ENCODE results near the gene UBR4. TPM values are rescaled to one million over a fixed set of nuclear protein-coding genes. Genes with fewer than 3 reads are reported as not detected.

The UBR4 gene
- total RNA-seq, 3 donors from 2014 or later, result 108 to 159 (median 128) TPM

DNA sequence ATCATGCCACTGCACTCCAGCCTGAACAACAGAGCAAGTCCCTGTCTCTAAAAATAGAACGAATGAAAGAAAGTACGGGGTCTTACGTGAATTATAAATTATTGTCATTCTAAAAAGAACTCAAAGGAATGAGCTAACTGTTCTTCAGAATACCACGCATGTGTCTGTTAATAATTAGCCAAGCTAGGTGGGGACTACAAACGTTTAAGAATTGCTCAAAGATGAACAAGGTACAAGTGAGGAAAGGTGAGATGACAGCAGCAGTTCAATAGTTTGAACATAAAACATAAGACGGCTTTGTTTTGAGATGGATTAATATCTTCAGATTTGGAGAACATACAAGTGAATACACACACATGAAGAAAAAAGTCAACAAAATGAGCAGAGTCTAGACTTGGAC lies 79.6 kb downstream of the UBR4 start:
- ATAC-seq (peak; percentile 76), DNase-seq (peak in 1 of 3 donors; percentile 47)
- TF ChIP-seq, protein P1, sequence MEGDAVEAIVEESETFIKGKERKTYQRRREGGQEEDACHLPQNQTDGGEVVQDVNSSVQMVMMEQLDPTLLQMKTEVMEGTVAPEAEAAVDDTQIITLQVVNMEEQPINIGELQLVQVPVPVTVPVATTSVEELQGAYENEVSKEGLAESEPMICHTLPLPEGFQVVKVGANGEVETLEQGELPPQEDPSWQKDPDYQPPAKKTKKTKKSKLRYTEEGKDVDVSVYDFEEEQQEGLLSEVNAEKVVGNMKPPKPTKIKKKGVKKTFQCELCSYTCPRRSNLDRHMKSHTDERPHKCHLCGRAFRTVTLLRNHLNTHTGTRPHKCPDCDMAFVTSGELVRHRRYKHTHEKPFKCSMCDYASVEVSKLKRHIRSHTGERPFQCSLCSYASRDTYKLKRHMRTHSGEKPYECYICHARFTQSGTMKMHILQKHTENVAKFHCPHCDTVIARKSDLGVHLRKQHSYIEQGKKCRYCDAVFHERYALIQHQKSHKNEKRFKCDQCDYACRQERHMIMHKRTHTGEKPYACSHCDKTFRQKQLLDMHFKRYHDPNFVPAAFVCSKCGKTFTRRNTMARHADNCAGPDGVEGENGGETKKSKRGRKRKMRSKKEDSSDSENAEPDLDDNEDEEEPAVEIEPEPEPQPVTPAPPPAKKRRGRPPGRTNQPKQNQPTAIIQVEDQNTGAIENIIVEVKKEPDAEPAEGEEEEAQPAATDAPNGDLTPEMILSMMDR (IDR thresholded peaks at IDR 0.05), result no peak
- Histone ChIP-seq H3K36me3 (ENCODE audit: low read depth) (peaks cover 12% of the 10 kb centered on the region), H3K4me1 (ENCODE audit: low read depth) (peaks cover 24% of the 10 kb centered on the region), H3K4me3 (no peak overlapping the region), H3K9me3 (peaks cover 7% of the 10 kb centered on the region)
- intact Hi-C loops (cut with DNase I, micrococcal nuclease), result no loop called here

DNA sequence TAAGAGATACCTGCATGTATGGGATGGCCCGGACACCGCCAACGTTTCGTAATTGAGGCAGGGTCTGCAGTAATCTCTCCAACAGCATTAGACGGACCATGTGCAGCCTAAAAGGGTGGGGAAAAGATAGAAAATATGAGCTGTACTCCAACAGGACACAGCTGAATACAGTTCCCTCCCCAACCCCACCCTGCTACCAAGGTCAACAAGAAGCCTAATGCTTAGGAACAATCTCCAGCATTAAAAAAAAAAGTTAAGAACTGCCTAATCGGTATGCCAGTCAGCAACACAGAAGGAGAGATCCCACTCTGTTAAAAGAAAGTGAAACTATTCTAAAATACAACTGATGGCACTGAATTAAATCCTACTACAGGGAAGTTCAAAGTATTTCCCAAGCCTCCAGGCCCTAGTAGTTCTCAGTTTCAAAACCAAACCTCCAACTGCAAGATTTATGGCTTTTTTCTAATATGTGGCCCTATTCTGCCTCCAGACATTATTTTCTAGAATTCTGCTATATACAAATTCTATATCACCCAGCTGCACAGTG lies 81.0 kb downstream of the UBR4 start:
- Histone ChIP-seq H3K9me3 (peaks cover 7% of the 10 kb centered on the region), H3K4me3 (no peak overlapping the region), H3K36me3 (ENCODE audit: low read depth) (peaks cover 17% of the 10 kb centered on the region), H3K4me1 (ENCODE audit: low read depth) (peaks cover 24% of the 10 kb centered on the region)
- ATAC-seq (peak; percentile 75), DNase-seq (no peak)
- TF ChIP-seq, protein P1 (IDR thresholded peaks at IDR 0.05), result no peak
- intact Hi-C loops (cut with DNase I, micrococcal nuclease), result no loop called here

DNA sequence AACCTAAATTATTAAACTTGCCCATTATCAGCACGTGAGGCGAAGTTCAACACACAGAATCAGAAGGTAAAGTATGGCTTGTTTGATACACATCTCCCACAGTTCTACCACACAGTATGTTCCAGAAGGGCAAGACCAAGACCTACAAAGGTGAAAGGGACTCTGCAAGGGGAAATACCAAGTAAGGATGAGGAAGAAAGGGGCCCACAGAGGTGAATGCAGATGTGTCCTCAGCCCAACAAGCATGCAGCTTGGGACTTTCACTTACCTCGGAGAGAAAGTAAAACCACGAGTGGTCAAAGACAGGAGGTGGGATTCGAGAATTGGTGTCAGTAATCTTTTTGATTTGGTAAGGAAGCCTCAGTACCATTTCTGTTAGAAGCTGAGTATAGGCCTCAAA lies 85.8 kb downstream of the UBR4 start:
- no peak overlapping the region for H3K4me3 ChIP-seq
- H3K36me3 ChIP-seq (ENCODE audit: low read depth), result peaks cover 29% of the 10 kb centered on the region
- TF ChIP-seq, protein P1 (IDR thresholded peaks at IDR 0.05), result no peak
- no peak for ATAC-seq
- peaks cover 12% of the 10 kb centered on the region for H3K4me1 ChIP-seq (ENCODE audit: low read depth)
- DNase-seq, result no peak
- H3K9me3 ChIP-seq, result no peaks in the 10 kb centered on the region
- intact Hi-C loops (cut with DNase I, micrococcal nuclease), result no loop called here

DNA sequence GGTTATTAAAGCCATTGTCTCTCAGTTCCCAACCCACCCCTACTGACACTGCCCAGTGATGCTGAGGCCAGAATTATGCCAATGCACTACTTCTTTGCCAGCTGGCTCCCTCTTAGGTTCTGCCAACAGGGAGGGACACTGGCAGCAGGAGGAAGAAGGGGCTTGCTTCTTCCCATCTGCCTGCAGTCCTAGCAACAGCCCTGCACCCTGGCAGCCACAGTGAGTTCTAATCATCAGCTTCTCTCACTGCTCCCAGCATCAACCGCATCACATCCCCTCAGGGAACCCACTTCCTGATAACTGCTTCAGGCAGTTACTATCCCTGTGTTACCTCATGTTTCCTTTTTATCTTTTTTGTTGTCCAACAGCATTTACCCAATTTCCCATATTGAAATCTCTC lies 86.2 kb downstream of the UBR4 start:
- TF ChIP-seq, protein P1 (IDR thresholded peaks at IDR 0.05), result no peak
- H3K9me3 ChIP-seq, result no peaks in the 10 kb centered on the region
- intact Hi-C loops (cut with DNase I, micrococcal nuclease), result no loop called here
- peaks cover 32% of the 10 kb centered on the region for H3K36me3 ChIP-seq (ENCODE audit: low read depth)
- ATAC-seq (no peak), DNase-seq (peak in 1 of 3 donors; percentile 43)
- H3K4me1 ChIP-seq (ENCODE audit: low read depth), result peaks cover 9% of the 10 kb centered on the region
- no peak overlapping the region for H3K4me3 ChIP-seq

DNA sequence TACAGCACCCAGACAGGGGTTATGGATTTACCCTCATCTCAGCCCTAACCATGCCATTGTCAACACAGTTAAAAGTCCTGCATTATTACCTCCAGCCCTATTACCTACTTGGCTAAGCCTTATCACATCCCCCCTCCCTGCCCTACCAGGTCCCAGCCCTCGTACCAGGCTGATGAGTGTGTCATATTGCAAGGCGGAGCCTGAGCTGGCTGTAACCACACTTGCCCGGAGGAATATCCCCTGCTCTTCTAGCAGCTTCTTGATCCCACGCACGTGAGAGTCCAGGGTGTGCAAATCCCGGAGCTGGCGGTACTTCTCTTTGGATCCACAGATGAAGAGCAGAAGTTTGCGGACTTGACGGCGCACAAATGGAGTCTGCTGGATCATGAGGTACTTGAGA lies 87.4 kb downstream of the UBR4 start:
- no peaks in the 10 kb centered on the region for H3K9me3 ChIP-seq
- no peak overlapping the region for H3K4me3 ChIP-seq
- intact Hi-C loops (cut with DNase I, micrococcal nuclease), result no loop called here
- ATAC-seq (peak; percentile 87), DNase-seq (peak; percentile 73 to 81 (median 75))
- H3K36me3 ChIP-seq (ENCODE audit: low read depth), result peaks cover 37% of the 10 kb centered on the region
- TF ChIP-seq, protein P1 (IDR thresholded peaks at IDR 0.05), result no peak
- H3K4me1 ChIP-seq (ENCODE audit: low read depth), result peaks cover 9% of the 10 kb centered on the region

DNA sequence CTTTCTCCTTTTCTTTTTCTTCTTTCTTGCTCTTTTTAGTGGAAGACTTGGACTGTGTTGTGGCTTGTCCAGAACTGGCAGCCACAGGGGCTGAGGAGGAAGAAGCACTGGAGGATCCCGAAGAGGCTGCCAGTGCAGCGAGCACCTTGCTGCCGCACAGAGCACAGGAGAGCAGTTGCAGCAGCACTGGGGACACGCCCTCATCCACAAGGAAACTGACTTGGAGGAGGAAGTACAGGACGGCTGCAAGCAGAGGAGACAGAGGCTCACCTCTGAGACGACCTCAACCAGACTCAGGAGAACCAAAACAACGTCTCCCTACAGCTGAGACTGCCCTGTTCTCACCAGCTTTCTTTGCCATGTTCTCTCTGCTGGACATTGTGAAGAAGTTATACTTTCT lies 88.9 kb downstream of the UBR4 start:
- Histone ChIP-seq H3K36me3 (ENCODE audit: low read depth) (peaks cover 41% of the 10 kb centered on the region), H3K4me1 (ENCODE audit: low read depth) (peaks cover 9% of the 10 kb centered on the region), H3K4me3 (no peak overlapping the region), H3K9me3 (no peaks in the 10 kb centered on the region)
- ATAC-seq (peak; percentile 95), DNase-seq (peak; percentile 78 to 85 (median 79))
- TF ChIP-seq, protein P1 (IDR thresholded peaks at IDR 0.05), result no peak
- intact Hi-C loops (cut with DNase I, micrococcal nuclease), result no loop called here
